22Rv1 (cell line): ENCODE measurements around the gene CCDC102A.

Experiments
- H3K27ac ChIP-seq: fragments of 450-650 bp; 2 replicates; pipeline ENCODE4 v1.5.1; 2017
- CTCF ChIP-seq: fragments of 450-650 bp; IDR thresholded peaks from 2 replicates; pipeline ENCODE4 v1.5.1; 2017; ENCODE audit warnings: mild to moderate bottlenecking
- ZFX ChIP-seq: fragments of 450-650 bp; IDR thresholded peaks from 2 replicates; pipeline ENCODE4 v1.6.1; 2017; ENCODE audit warnings: antibody characterized with exemption, borderline replicate concordance

CCDC102A gene

GRCh38 chr16:57564571-57565270, 28.4 kb upstream of the CCDC102A start:
- no peak overlapping the region for H3K27ac ChIP-seq
- TF ChIP-seq CTCF (no peak), ZFX (no peak)

GRCh38 chr16:57563761-57564160, 27.4 kb upstream of the CCDC102A start:
- TF ChIP-seq ZFX (no peak), CTCF (no peak)
- no peak overlapping the region for H3K27ac ChIP-seq

- no peak for TF ChIP-seq CTCF
- no peak for TF ChIP-seq ZFX
- H3K27ac ChIP-seq, result no peak overlapping the region
These were observed 27.0 kb upstream of the CCDC102A start for GRCh38 chr16:57563487-57563750.

GRCh38 chr16:57562669-57563486, 26.5 kb upstream of the CCDC102A start:
- no peak overlapping the region for H3K27ac ChIP-seq

GRCh38 chr16:57562066-57562465, 25.7 kb upstream of the CCDC102A start:
- no peak overlapping the region for H3K27ac ChIP-seq
- TF ChIP-seq CTCF, result no peak
- TF ChIP-seq ZFX, result no peak

More at GRCh38 chr16:57562669-57563486, 26.5 kb upstream of the CCDC102A start:
- TF ChIP-seq ZFX (no peak), CTCF (no peak)

GRCh38 chr16:57559072-57559790, 22.9 kb upstream of the CCDC102A start:
- no peak for TF ChIP-seq ZFX
- TF ChIP-seq CTCF, result no peak
- no peak overlapping the region for H3K27ac ChIP-seq
